Measurements from ENCODE around the gene PCDH19. TPM values are rescaled to one million over a fixed set of nuclear protein-coding genes. Genes with fewer than 3 reads are reported as not detected.

PCDH19 gene
- total RNA-seq, 1 experiment from 2014 or later = 1.2 TPM

DNA sequence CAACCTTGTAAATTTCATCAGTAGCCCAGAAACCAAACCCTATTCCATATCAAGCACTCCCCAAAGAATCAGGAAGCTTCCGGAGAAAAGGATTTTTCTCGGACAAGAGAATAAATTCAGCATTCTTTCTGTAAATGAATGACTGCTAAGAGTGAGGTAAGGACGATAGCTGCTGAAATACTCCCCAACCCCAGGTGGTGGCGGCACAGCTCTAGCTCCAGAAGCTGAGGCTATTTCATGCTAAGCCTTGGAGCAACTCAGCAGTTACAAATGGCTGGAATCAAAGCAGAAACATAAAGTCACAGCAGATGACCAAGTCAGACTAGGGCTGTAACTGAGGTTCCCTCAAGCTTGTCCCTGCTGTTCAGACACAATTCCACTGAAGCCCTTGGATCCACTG is 13.9 kb upstream of the PCDH19 start:
- H2AFZ ChIP-seq (ENCODE audit: low read length) = no peak overlapping the region
- no peaks in the 10 kb centered on the region; a peak in 1 of 7 replicates for H3K36me3 Mint-ChIP-seq (ENCODE audit: insufficient read depth in 1 of 3, low read depth in 3 of 3)

More for the DNA sequence above, 13.9 kb upstream of the PCDH19 start:
- Mint-ChIP-seq H3K9me3 (peaks cover 0 to 5% of the 10 kb centered on the region in 2 experiments; a peak in 2 of 5 replicates), H3K27ac (no peak overlapping the region), H3K27me3 (ENCODE audit: low read depth) (no peaks in the 10 kb centered on the region; the same call in 1 of the 2 replicates), H3K4me1 (peaks cover 4 to 7% of the 10 kb centered on the region in 2 experiments; a peak in 2 of 4 replicates), H3K4me3 (no peak overlapping the region)
- H3K27me3 ChIP-seq (ENCODE audit: insufficient read depth, low read length) = no peaks in the 10 kb centered on the region
- H3K23me2 ChIP-seq (ENCODE audit: insufficient read length, low read depth, low read length, poor library complexity, severe bottlenecking) = no peaks in the 10 kb centered on the region
- no peaks in the 10 kb centered on the region for H3K4me1 ChIP-seq (ENCODE audit: insufficient read depth, low read length)
- WGBS (ENCODE audit: extremely low coverage, insufficient read length, low lambda C conversion rate) = no CpG with 5 or more reads among the region's 4 CpGs
- H2BK15ac ChIP-seq (ENCODE audit: low read depth, low read length) = no peak overlapping the region
- no peak overlapping the region for H4K91ac ChIP-seq (ENCODE audit: insufficient read length, low read depth, low read length)
- H3K79me1 ChIP-seq (ENCODE audit: insufficient read depth, low read depth, low read length, poor library complexity, severe bottlenecking) = no peaks in the 10 kb centered on the region
- H2BK5ac ChIP-seq (ENCODE audit: insufficient read length, low read length) = no peak overlapping the region
- H3K79me2 ChIP-seq (ENCODE audit: insufficient read depth, low read length) = no peaks in the 10 kb centered on the region
- no peak overlapping the region for H3T11ph ChIP-seq (ENCODE audit: low read length)
- no peaks in the 10 kb centered on the region for H4K20me1 ChIP-seq (ENCODE audit: control insufficient read depth, insufficient read depth, insufficient read length)
- no peak overlapping the region for H2BK12ac ChIP-seq (ENCODE audit: insufficient read length, low read depth, low read length)
- H3K9ac ChIP-seq (ENCODE audit: extremely low read depth, insufficient read length, low read length) = no peak overlapping the region
- peak; percentile 65 for TF ChIP-seq CTCF (conservative IDR thresholded peaks at IDR 0.05)
- no peak overlapping the region for H3K18ac ChIP-seq (ENCODE audit: insufficient read length, low read depth, low read length)
- DNase-seq = peak; percentile 44
- H3K9me3 ChIP-seq (ENCODE audit: control insufficient read depth, low read depth, low read length) = no peaks in the 10 kb centered on the region
- H3K4me2 ChIP-seq (ENCODE audit: insufficient read depth, insufficient read length, low read length) = no peak overlapping the region
- H2AK5ac ChIP-seq (ENCODE audit: insufficient read length, low read length) = no peak overlapping the region
- no peak overlapping the region for H3K14ac ChIP-seq (ENCODE audit: insufficient read depth, low read length)
- H4K8ac ChIP-seq (replicated peaks; ENCODE audit: insufficient read length, low read depth, low read length) = no peak overlapping the region
- no peak overlapping the region for H3K56ac ChIP-seq (ENCODE audit: insufficient read length, low read depth, low read length)
- no peak overlapping the region for H3K27ac ChIP-seq (ENCODE audit: insufficient read length, low read depth, low read length)
- H2BK120ac ChIP-seq (ENCODE audit: low read depth, low read length, poor library complexity, severe bottlenecking) = no peak overlapping the region
- no peak overlapping the region for H3K23ac ChIP-seq (ENCODE audit: insufficient read length, low read depth, low read length)
- H4K5ac ChIP-seq (ENCODE audit: insufficient read length, low read depth, low read length) = no peak overlapping the region
- H3K4ac ChIP-seq (ENCODE audit: low read depth, low read length) = no peak overlapping the region
- H2BK20ac ChIP-seq (ENCODE audit: low read depth, low read length, poor library complexity, severe bottlenecking) = no peak overlapping the region
